HG03159 (cell line): Measurements from ENCODE around the gene SPATA32.

Source experiments
- ATAC-seq: cut with Tn5 transposase; IDR thresholded peaks from one replicate; pipeline ENCODE4 v1.9.1; 2021; ENCODE audit warnings: mild to moderate bottlenecking, moderate library complexity; ENCODE audit not compliant: unreplicated experiment

The SPATA32 gene

GRCh38 chr17:45230410-45230786, 31.5 kb downstream of the SPATA32 start:
- ATAC-seq: no peak

- no peak for ATAC-seq
Observed at GRCh38 chr17:45229681-45230409, 32.0 kb downstream of the SPATA32 start.

GRCh38 chr17:45228763-45229539, 32.9 kb downstream of the SPATA32 start:
- no peak for ATAC-seq

GRCh38 chr17:45227926-45228762, 33.8 kb downstream of the SPATA32 start:
- ATAC-seq: no peak

- ATAC-seq: no peak
Observed at GRCh38 chr17:45227101-45227925, 34.6 kb downstream of the SPATA32 start.

- ATAC-seq: no peak
Observed at GRCh38 chr17:45226576-45226975, 35.3 kb downstream of the SPATA32 start.

- peak; percentile 31 for ATAC-seq
Observed at GRCh38 chr17:45225964-45226530, 35.8 kb downstream of the SPATA32 start.

GRCh38 chr17:45225051-45225700, 36.7 kb downstream of the SPATA32 start:
- no peak for ATAC-seq

GRCh38 chr17:45224671-45225050, 37.2 kb downstream of the SPATA32 start:
- ATAC-seq: no peak

- no peak for ATAC-seq
Observed at GRCh38 chr17:45223539-45224528, 38.1 kb downstream of the SPATA32 start.

- no peak for ATAC-seq
Observed at GRCh38 chr17:45222996-45223538, 38.8 kb downstream of the SPATA32 start.

- no peak for ATAC-seq
Observed at GRCh38 chr17:45222289-45222995, 39.5 kb downstream of the SPATA32 start.

- no peak for ATAC-seq
Observed at GRCh38 chr17:45222014-45222288, 39.9 kb downstream of the SPATA32 start.

- ATAC-seq: peak; percentile 36
Observed at GRCh38 chr17:45221081-45222013, 40.5 kb downstream of the SPATA32 start, which contains the start of gene FMNL1. FMNL1 (plus strand) TSS chr17:45221885; CDS start chr17:45222125, 240 bp downstream.

- no peak for ATAC-seq
Observed at GRCh38 chr17:45220079-45220478, 41.8 kb downstream of the SPATA32 start.

GRCh38 chr17:45218895-45219661, 42.8 kb downstream of the SPATA32 start:
- ATAC-seq: no peak
